GM19395 (cell line): ENCODE measurements around the gene EDEM3.
A peak's percentile ranks its signal among the peaks of the same experiment; 100 is the strongest.
"Not testable (repeated sequence)": the region's sequence is repeated elsewhere in the genome, so short reads cannot be mapped to it uniquely, and the experiment has no call there.

Experiments used
- ATAC-seq: cut with Tn5 transposase; IDR thresholded peaks from one replicate; pipeline ENCODE4 v1.9.1; 2021; ENCODE audit warnings: mild to moderate bottlenecking, moderate library complexity; ENCODE audit not compliant: unreplicated experiment

Gene EDEM3

DNA sequence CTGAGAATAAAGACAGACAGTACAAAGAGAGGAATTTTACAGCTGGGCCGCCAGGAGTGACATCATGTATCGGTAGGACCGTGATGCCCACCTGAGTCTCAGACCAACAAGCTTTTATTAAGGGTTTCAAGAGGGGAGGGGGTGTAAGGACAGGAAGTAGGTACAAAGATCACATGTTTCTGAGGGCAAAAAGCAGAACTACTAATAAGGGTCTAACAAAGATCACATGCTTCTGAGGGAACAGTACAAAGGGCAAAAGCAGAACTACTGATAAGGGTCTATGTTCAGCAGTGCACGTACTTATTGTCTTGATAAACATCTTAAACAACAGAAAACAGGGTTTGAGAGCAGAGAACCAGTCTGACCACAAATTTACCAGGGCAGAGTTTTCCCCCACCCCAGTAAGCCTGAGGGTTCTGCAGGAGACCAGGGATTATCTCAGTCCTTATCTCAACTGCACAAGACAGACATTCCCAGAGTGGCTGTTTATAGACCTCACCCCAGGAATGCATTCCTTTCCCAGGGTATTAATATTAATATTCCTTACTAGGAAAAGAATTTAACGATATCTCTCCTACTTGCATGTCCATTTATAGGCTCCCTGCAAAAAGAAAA lies 73.9 kb downstream of the EDEM3 start:
- ATAC-seq: not testable (repeated sequence)

DNA sequence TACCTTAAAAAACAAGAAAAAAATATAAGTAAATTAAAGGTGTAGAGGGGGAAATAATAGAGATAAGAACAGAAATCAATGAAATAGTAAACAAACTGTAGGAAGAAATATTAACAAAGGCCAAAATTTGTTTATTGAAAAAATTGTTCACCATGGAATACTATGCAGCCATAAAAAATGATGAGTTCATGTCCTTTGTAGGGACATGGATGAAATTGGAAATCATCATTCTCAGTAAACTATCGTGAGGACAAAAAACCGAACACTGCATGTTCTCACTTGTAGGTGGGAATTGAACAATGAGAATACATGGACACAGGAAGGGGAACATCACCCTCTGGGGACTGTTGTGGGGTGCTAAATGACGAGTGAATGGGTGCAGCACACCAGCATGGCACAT lies 75.2 kb downstream of the EDEM3 start:
- not testable (repeated sequence) for ATAC-seq

DNA sequence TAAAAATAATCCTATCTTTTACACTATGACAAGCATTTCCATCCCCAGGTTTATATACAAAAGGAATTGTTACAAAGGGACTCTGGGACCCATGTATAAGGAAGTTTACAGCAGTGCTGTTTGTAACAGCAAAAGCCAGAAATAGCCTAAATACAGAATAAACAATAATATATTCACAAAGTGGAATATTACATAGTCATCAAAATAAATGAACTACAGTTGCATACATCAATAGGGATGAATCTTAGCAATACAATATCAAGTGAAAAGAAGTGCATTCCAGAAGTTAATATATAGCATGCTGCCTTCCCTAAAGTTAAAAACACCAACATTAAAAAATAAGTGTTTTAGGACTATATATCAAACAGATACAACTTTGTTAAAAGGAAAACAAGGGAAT lies 77.3 kb downstream of the EDEM3 start:
- no peak for ATAC-seq

DNA sequence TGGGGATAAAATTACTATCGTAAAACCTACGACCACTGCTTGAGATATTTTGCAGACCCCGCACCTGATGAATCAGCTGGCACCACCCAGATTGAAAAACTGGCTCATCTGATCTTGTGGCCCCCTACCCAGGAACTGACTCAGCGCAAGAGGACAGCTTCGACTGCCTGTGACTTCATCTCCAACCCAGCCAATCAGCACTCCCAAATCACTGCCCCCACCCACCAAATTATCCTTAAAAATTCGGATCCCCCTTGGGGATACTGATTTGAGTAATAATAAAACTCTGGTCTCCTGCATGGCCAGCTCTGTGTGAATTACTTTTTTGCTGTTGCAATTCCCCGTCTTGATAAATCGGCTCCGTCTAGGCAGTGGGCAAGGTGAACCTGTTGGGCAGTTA lies 81.4 kb downstream of the EDEM3 start:
- no peak for ATAC-seq

DNA sequence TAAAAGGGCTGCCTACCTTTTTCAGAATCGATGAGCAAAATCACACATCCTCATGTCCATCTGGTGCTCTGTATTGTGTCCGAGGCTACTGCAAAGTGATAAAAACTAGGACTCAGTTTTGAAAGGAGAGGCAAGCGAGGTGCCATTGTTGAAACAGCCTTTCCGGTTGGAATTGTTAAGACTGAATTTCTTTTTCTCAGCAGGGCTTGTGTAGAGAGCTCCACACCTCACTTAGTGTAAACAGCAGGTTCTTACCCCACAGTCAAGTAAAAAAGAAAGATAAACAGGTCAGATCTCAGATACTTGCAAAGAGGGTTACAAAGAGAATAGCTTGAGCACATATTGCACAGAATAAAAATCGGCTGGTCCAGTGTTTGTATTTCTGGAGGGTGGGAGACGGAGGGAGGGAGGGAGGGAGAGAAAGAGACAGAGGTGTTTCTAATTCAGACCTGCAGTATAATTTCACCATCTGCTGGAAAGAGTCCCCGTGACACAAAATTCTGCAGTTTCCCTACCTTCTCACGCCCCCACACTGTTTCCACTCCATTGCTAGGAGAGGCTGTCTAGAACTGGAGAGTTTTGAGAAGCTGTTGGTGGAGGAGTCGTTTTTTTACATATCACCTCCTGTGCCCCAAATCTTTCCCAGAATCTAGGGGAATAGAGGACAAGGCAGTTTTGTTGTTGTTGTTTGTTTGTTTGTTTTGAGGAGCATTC lies 82.5 kb downstream of the EDEM3 start:
- ATAC-seq: no peak

DNA sequence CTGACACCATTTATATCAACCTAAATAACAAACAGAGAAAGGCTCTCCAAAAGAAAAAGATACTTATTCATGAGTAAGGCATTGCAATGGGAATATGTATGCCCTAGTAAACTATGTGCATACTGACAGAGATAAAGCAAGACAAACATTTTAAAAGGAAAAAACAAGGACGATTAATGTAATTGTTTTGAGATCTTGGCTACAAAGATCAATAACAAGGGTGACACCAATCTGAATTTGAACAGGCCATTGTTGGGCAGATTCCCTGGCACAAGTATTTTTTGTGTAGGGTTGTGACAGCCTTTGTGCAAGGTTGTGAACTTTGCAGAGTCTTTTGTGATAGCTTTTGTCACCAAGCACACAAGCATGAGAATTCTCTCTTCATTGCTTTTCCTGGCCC lies 85.3 kb downstream of the EDEM3 start:
- no peak for ATAC-seq

DNA sequence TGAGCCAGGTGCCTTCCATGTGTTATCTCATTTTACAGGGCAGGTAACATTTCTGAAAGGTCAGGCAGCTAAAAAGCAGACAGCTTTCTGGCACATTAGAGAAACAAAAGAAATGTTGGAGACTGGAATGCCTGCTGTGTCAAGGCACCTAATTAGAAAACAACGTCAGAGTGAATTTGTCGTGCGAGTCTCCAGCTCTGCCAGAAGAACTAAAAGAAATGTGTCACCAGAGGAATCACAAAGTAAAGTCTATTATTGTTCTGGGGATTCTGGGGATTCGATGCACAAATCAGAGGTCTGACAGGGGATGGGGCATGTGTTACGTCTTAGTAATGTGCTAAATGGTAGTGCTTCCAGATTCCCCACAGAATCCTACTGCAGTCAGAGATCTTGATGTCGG lies 89.3 kb downstream of the EDEM3 start:
- no peak for ATAC-seq

DNA sequence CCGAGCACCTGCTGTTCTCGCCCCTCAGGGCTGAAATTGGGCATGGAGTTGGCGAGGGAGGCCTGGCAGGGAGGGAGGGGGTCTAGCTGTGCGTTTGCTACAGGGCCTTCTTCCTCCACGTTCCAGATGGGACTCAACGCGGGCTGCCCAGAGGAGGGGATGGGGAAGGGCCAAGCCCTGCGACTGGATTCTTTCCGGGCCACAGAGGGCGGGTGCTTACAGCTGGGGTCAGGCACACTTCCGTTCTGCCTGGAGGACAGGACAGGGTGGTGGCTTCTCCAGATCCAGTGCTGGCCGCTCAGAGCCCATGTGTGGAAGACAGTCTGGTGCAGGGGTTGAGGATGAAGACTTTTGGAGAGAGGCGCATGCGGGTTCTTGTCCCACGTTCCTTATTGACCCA lies 90.0 kb downstream of the EDEM3 start:
- ATAC-seq: no peak

DNA sequence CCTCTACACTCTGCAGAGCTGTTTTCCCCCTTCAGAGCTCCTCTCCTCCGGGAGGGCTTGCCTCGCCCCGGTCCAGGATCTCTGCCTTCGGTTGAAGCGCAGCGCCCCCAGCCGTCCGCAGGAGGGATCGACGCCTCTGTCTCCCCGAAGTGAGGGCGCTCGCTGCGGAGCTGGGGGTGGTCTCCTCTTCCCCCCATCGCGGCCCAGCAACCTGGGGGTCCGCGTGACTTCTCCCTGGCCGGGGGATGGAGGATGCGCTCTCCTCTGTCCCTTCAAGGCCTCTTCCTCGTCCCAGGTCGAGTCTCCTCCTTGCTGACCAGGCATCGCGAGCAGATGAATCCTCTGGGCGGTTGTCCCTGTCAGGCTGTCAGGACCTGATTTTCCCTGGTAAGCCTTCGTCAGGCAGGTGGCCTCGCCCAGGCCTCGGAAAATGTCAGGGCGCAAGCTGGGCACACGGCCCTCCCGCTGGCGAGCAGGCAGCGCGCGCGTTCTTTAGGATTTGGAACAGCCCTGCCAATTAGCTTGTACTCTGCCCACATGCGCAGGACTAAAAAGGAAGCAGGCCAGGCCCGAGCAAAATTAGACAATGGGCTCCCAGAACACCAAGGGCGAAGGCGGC lies 90.5 kb downstream of the EDEM3 start:
- peak; percentile 76 for ATAC-seq

DNA sequence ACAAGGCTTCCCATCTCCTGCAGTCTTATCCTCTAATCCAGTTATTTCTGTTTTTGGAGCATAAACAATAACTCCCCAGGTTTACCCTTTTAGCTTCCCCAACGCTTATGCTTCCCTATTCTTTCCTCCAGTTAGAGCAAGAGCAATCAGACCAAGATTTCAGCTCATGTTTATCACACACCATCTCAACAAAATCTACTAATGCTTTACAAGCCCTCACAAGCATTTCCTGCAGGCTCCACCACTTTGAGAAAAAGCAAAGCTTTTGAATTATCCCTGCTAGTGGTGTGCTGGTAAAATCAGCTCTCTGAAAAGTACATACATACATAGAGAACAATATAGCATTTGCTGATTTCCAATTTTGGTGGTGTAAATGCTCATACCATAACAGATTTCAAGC lies 92.9 kb downstream of the EDEM3 start:
- no peak for ATAC-seq

DNA sequence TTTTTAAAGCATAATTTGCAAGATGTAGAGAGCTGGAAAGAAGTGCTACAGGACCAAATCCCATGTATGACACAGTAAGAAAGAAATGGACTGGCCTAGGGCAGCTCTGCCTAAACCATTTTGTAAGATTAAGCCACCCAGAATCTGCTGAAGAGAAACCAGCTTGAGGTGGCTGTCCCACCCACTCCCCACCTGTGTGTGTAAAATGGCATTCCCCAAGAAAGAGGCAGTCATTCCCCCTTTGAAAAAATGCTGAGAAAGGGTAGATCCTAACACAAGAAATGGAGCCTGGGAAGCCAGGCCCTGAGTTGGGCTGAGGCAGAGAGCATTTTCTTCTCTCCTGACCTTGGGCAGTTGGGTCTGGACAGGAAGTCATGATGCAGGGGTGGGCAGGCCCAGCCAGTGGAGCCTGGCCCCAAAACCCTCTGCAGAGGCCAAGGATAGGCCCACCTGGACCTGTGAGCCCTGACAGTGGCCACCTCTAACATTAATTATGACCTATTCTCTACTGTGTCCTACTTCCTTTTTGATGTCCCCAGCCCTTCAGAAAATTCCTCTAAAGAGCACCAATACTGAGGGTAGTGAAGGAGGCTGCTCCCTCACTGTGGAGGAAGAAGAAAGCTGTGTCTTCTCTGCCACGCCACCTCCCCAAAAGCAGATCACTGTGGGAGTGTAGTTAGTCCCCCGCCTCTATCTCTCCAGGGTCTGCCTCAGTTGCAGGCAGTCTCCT lies 94.0 kb downstream of the EDEM3 start:
- ATAC-seq: no peak

DNA sequence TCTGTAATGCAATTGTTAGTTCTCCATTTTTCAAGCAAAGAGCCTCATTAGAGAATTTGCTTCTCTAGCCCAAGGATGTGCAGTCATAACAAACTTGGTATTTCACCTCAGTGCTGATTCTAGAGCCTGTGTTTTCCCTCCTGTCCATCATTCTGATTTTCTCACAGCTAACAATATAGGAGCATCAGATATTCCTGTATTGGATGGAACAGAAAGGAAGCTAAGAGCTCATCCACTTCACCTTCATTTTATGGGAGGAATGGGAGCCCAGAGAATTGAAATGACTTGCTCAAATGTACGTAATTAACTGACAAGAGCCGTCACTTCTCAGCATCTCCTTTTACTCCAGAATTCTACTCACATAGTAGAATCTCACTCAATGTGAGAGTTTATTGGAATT lies 96.6 kb downstream of the EDEM3 start:
- no peak for ATAC-seq

DNA sequence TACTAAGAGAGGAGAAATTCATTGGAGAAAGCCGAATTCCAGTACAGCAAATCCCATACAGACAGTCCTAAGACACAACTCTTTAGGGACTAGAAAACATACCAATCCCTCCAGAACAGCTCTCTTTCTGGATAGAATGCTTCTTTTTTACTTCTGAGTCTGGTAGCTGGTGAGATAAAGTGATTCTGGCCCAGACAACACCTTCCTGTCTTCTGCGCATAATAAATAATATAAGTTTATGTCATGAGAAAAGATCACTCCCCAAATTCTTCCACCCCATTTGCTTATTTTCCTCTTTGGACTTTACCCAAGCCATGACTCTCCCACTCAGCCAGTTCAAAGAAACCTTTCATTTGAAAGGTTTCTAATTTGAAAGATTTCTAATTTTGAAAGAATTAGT lies 98.4 kb downstream of the EDEM3 start:
- no peak for ATAC-seq

DNA sequence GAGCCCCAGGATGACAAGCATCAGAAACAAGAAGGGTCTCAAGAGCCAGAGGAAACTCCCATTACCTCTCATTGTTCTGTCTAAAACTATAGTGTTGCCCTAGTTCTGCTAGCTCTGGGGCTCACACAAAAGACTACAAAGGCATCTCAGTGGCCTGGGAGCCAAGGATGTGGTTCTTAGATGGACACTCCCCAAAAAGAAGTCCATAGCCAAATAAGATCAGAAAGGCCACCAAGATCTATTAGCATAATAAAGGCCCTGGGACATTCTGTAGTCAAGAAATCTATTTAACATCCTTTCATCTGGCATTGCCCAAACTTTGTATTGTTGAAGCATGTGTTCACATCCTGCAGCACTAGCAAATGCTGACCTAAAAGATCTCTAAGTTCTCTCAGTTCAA lies 99.5 kb downstream of the EDEM3 start:
- no peak for ATAC-seq

DNA sequence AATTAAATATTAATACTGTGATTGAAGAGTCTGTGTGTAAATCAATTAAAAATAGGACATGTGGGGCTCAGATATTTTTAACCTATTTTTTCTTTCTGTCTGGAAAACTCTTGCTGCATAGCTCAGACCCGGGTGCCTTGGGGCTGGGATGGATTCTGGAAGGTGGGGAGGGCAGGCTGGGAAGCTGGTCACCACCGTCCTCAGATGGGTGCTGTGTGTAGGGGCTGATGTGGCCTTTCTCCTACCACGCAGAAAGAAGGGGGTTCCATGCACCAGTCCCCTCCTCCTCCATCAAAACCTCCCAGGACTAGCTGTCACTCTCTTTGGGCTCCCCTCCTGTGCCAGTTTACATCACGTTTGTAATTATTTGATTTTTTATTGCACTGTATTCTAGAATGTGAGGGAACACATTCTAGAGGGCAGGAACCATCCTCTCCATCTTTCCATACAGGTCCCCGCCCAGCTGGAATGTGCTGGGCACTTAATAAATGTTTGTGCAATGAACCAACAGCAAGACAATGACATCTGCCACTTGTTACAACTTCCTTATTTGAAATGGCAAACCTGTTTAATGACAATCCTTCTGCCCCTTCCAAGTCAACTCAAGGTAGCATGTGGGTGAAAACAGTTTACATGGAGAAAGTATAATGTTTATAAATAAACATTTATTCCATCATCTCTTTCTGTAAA lies 104.3 kb downstream of the EDEM3 start:
- ATAC-seq: no peak

DNA sequence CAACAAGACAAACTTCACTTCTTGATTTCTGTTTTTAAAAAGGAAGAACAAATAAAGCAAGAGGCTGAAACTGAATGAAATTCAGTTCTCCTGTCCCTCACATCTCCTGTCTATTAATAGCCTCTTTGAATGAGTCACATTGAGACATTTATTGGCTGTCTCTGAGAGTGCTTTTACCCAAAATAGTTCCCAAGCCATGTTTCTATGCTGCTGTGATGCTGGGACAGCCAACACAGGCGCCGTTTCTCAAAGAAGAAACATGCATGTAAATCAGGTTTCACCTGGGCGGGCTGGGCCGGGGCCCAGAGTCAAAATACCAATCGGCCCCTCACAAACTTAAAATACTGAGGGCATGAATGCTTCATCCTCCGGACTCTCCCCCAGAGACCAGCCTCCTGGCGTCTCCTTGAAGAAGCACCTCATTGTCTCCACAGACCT lies 105.2 kb downstream of the EDEM3 start:
- ATAC-seq: peak; percentile 94

DNA sequence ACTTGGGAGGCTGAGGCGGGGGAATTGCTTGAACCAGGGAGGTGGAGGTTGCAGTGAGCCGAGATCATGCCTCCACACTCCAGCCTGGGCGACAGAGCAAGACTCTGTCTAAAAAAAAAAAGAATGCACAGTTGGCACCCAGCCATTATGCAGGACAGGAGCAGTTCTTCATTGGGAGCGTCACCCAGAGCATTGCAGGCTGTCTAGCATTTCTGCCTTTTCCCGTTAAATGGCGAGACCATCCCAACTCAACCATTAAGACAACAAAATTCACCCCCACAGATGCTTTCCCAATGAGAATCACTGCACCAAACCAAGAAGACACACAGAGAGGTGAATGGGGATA lies 105.8 kb downstream of the EDEM3 start:
- no peak for ATAC-seq

DNA sequence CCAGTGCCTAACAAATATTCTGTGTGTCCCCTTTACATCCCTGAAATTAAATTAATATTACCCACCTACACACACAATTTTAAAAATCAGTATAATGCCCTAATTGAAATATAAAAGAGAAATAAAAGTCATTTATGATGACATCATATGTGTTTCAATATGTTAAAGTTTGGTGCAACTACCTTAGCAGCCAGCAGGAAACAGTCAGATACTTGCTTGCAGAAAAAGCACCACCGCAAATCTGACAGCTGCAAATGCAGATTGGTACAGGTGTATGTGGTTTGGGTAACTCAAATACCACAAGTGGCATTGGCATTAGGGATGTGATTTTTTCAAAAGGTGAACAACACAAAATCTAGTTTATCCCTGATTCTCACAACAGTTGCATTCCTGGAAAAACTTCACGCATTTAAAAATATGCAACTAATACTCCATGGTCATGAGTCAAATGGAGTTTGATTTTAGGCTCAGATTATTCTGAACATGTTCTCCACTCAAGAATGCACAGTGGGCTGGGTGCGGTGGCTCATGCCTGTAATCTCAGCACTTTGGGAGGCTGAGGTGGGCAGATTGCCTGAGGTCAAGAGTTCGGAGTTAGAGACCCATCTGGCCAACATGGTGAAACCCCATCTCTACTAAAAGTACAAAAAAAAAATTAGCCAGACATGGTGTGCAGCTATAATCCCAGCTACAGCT lies 106.3 kb downstream of the EDEM3 start:
- ATAC-seq: no peak

DNA sequence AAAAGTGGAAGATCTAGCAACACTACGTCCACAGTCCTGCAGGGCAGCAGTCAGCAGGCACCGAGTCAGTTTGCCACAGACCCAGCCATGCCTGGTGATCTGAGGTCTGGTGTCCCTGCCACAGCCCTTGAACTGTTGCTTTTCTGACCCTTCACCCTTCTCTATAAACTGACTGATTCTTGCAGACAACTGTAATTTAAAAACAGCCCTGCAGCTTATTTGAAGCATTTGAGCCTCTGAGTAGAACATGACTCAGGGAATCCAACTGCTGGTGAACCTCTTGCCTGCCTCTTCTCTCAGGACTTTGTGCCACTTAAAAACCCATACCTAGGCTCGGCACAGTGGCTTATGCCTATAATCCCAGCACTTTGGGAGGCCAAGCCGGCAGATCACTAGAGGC lies 107.2 kb downstream of the EDEM3 start:
- ATAC-seq: no peak

DNA sequence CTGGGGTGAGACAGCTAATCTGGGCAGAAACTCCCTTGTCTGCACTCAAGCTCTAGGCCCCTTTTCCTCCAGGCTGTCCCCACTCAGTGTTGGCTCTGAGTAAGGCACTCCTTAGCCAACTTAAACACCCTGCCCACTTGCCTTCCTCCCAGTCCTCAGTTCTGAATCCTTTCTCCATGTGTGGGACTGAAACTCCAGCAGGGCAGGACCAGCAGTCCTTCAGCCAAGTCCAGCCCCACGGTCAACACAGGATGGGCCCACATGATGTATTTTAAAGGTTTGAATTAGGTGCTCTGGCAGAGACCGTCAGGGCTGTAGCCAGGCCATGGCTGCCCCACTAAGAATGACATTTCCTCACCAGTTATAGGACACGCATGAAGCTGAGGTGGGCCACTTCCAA lies 107.8 kb downstream of the EDEM3 start:
- ATAC-seq: no peak
